Smooth muscle cell of the brain vasculature (primary cell): ENCODE results near the gene SAFB2.

Experiments used
- DNase-seq: peaks from one replicate; pipeline ENCODE4 v3.0.0-alpha.2; 2012; ENCODE audit warnings: low read depth, low spot score

SAFB2 gene

GRCh38 chr19:5579697-5580096 lies 42.9 kb downstream of the SAFB2 start:
- no peak for DNase-seq

- no peak for DNase-seq
These were observed 43.3 kb downstream of the SAFB2 start for GRCh38 chr19:5579286-5579685.

- no peak for DNase-seq
These were observed 44.3 kb downstream of the SAFB2 start for GRCh38 chr19:5578097-5578846.

GRCh38 chr19:5575590-5575989 lies 47.0 kb downstream of the SAFB2 start:
- no peak for DNase-seq

- DNase-seq = no peak
These were observed 49.9 kb downstream of the SAFB2 start for GRCh38 chr19:5572556-5573286.

GRCh38 chr19:5571777-5572176 lies 50.8 kb downstream of the SAFB2 start:
- no peak for DNase-seq

- DNase-seq = no peak
These were observed 54.6 kb downstream of the SAFB2 start for GRCh38 chr19:5567970-5568407.

GRCh38 chr19:5567360-5567969 lies 55.1 kb downstream of the SAFB2 start, which contains the start of gene TINCR:
Gene TINCR, minus strand, starts transcription at chr19:5567953.
- DNase-seq = no peak

GRCh38 chr19:5564930-5565329 lies 57.6 kb downstream of the SAFB2 start:
- DNase-seq = no peak

- DNase-seq = no peak
These were observed 58.5 kb downstream of the SAFB2 start for GRCh38 chr19:5563935-5564612.

GRCh38 chr19:5563008-5563431 lies 59.6 kb downstream of the SAFB2 start:
- no peak for DNase-seq

- no peak for DNase-seq
These were observed 60.3 kb downstream of the SAFB2 start for GRCh38 chr19:5562280-5562679.

GRCh38 chr19:5561559-5561958 lies 61.0 kb downstream of the SAFB2 start:
- no peak for DNase-seq

- DNase-seq = no peak
These were observed 62.4 kb downstream of the SAFB2 start for GRCh38 chr19:5560156-5560555.

GRCh38 chr19:5559804-5560133 lies 62.8 kb downstream of the SAFB2 start:
- DNase-seq = no peak

GRCh38 chr19:5558101-5558621 lies 64.4 kb downstream of the SAFB2 start:
- no peak for DNase-seq

- DNase-seq = no peak
These were observed 64.9 kb downstream of the SAFB2 start for GRCh38 chr19:5557691-5558090.

GRCh38 chr19:5554828-5555227 lies 67.7 kb downstream of the SAFB2 start:
- DNase-seq = no peak

GRCh38 chr19:5553892-5554291 lies 68.7 kb downstream of the SAFB2 start:
- no peak for DNase-seq

GRCh38 chr19:5547881-5548280 lies 74.7 kb downstream of the SAFB2 start:
- DNase-seq = no peak

- no peak for DNase-seq
These were observed 76.6 kb downstream of the SAFB2 start for GRCh38 chr19:5545984-5546383.

GRCh38 chr19:5545051-5545450 lies 77.5 kb downstream of the SAFB2 start:
- no peak for DNase-seq
